ENCODE results near the gene COQ10A. TPM values are rescaled to one million over a fixed set of nuclear protein-coding genes. Genes with fewer than 3 reads are reported as not detected.
A peak's percentile ranks its signal among the peaks of the same experiment; 100 is the strongest.

The COQ10A gene
- total and polyA plus RNA-seq, 9 of the 15 experiments (the other 6 are each of a cell fraction or from before 2014, with no cell fraction given) = 3.1 to 26.4 (median 12.7) TPM

GRCh38 chr12:56266693-56267442, at the start of gene COQ10A (continued):
- no peak for TF ChIP-seq RBM39 (optimal IDR thresholded peaks at IDR 0.05; ENCODE audit: low read depth, low read length)
- no peak for TF ChIP-seq HOXB6 (CRISPR knock-in tag; IDR thresholded peaks at IDR 0.05; ENCODE audit: borderline replicate concordance)
- TF ChIP-seq, protein P1, sequence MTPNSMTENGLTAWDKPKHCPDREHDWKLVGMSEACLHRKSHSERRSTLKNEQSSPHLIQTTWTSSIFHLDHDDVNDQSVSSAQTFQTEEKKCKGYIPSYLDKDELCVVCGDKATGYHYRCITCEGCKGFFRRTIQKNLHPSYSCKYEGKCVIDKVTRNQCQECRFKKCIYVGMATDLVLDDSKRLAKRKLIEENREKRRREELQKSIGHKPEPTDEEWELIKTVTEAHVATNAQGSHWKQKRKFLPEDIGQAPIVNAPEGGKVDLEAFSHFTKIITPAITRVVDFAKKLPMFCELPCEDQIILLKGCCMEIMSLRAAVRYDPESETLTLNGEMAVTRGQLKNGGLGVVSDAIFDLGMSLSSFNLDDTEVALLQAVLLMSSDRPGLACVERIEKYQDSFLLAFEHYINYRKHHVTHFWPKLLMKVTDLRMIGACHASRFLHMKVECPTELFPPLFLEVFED (CRISPR knock-in tag; conservative IDR thresholded peaks at IDR 0.05) = no peak
- TF ChIP-seq NUFIP1 (IDR thresholded peaks at IDR 0.05; ENCODE audit: partially characterized antibody) = no peak
- no peak for TF ChIP-seq CBFA2T2 (conservative IDR thresholded peaks at IDR 0.05)
- TF ChIP-seq, protein P2, sequence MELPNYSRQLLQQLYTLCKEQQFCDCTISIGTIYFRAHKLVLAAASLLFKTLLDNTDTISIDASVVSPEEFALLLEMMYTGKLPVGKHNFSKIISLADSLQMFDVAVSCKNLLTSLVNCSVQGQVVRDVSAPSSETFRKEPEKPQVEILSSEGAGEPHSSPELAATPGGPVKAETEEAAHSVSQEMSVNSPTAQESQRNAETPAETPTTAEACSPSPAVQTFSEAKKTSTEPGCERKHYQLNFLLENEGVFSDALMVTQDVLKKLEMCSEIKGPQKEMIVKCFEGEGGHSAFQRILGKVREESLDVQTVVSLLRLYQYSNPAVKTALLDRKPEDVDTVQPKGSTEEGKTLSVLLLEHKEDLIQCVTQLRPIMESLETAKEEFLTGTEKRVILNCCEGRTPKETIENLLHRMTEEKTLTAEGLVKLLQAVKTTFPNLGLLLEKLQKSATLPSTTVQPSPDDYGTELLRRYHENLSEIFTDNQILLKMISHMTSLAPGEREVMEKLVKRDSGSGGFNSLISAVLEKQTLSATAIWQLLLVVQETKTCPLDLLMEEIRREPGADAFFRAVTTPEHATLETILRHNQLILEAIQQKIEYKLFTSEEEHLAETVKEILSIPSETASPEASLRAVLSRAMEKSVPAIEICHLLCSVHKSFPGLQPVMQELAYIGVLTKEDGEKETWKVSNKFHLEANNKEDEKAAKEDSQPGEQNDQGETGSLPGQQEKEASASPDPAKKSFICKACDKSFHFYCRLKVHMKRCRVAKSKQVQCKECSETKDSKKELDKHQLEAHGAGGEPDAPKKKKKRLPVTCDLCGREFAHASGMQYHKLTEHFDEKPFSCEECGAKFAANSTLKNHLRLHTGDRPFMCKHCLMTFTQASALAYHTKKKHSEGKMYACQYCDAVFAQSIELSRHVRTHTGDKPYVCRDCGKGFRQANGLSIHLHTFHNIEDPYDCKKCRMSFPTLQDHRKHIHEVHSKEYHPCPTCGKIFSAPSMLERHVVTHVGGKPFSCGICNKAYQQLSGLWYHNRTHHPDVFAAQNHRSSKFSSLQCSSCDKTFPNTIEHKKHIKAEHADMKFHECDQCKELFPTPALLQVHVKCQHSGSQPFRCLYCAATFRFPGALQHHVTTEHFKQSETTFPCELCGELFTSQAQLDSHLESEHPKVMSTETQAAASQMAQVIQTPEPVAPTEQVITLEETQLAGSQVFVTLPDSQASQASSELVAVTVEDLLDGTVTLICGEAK (IDR thresholded peaks at IDR 0.05) = peak; percentile 91
- TF ChIP-seq, protein P2 (CRISPR knock-in tag; IDR thresholded peaks at IDR 0.05) = no peak
- TF ChIP-seq DIDO1 (tag; IDR thresholded peaks at IDR 0.05; ENCODE audit: low read depth) = no peak
- TF ChIP-seq ZNF668 (CRISPR knock-in tag; IDR thresholded peaks at IDR 0.05) = no peak
- peak; percentile 40 for TF ChIP-seq RBBP5 (IDR thresholded peaks at IDR 0.05; ENCODE audit: borderline replicate concordance, insufficient read depth, low read length, poor library complexity, severe bottlenecking)
- TF ChIP-seq, protein P3, sequence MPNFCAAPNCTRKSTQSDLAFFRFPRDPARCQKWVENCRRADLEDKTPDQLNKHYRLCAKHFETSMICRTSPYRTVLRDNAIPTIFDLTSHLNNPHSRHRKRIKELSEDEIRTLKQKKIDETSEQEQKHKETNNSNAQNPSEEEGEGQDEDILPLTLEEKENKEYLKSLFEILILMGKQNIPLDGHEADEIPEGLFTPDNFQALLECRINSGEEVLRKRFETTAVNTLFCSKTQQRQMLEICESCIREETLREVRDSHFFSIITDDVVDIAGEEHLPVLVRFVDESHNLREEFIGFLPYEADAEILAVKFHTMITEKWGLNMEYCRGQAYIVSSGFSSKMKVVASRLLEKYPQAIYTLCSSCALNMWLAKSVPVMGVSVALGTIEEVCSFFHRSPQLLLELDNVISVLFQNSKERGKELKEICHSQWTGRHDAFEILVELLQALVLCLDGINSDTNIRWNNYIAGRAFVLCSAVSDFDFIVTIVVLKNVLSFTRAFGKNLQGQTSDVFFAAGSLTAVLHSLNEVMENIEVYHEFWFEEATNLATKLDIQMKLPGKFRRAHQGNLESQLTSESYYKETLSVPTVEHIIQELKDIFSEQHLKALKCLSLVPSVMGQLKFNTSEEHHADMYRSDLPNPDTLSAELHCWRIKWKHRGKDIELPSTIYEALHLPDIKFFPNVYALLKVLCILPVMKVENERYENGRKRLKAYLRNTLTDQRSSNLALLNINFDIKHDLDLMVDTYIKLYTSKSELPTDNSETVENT (CRISPR knock-in tag; IDR thresholded peaks at IDR 0.05) = peak; percentile 77
- TF ChIP-seq, protein P4, sequence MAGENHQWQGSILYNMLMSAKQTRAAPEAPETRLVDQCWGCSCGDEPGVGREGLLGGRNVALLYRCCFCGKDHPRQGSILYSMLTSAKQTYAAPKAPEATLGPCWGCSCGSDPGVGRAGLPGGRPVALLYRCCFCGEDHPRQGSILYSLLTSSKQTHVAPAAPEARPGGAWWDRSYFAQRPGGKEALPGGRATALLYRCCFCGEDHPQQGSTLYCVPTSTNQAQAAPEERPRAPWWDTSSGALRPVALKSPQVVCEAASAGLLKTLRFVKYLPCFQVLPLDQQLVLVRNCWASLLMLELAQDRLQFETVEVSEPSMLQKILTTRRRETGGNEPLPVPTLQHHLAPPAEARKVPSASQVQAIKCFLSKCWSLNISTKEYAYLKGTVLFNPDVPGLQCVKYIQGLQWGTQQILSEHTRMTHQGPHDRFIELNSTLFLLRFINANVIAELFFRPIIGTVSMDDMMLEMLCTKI (IDR thresholded peaks at IDR 0.05; ENCODE audit: partially characterized antibody) = no peak
- no peak for TF ChIP-seq SP2 (IDR thresholded peaks at IDR 0.05; ENCODE audit: extremely low read depth, low read depth, low read length, poor library complexity, severe bottlenecking)

Data from K562 (cell line).